ENCODE data around the gene FOSL2. TPM values are rescaled to one million over a fixed set of nuclear protein-coding genes. Genes with fewer than 3 reads are reported as not detected.
"Not testable (repeated sequence)": the region's sequence is repeated elsewhere in the genome, so short reads cannot be mapped to it uniquely, and the experiment has no call there.

FOSL2 gene
- total RNA-seq, 2 donors from 2014 or later, result 54.0 to 116 TPM

DNA sequence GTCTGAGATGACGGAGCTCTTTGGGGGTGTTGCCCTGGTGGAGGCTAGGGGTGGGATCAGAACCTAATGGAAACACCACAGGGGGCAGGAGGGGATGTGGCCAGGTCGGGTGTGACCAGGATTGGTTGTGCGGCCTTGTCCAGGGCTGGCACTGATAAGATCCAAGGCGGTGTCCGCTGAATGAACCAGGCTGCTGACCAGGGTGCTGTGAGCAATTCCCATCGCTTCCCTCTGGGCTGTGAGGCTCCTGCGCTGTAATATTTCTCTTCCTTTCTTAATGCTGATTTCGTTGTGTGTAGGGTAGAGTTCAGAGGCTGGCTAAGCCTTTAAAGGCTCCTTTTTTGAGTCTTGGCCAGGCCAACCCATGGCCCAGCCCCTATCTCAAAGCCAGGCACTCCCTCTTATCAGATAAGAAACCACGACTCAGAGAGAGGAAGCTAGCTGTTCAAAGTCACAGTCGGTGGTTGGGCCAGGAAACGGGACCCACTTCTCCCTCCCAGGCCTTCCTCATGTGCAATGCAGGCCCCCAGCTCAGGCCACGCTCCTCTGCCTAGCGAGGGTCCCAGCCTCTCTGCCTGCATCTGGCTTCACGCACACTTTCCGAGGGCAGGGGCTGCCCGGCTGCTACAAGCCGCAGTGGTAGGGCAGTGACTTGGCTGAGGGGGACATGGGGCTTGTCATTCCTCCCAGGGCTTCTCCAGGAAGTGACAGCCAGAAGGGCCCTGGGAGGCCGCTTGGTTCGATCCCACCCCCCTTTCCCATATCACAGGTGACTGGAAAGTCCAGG is 26.0 kb upstream of the FOSL2 start:
- no peaks in the 10 kb centered on the region for H3K9me3 ChIP-seq
- H3K4me1 ChIP-seq, result peaks cover 0 to 15% of the 10 kb centered on the region in 2 donors
- no peak for TF ChIP-seq CTCF (IDR thresholded peaks at IDR 0.05)
- no peak for DNase-seq (ENCODE audit: low spot score)
- H3K4me3 ChIP-seq, result no peak overlapping the region
- H3K27ac ChIP-seq, result no peak overlapping the region
- no peaks in the 10 kb centered on the region for H3K36me3 ChIP-seq
- H3K27me3 ChIP-seq, result no peaks in the 10 kb centered on the region

GRCh38 chr2:28367667-28368356 is 24.8 kb upstream of the FOSL2 start:
- H3K36me3 ChIP-seq, result no peaks in the 10 kb centered on the region
- H3K27me3 ChIP-seq, result no peaks in the 10 kb centered on the region
- no peaks in the 10 kb centered on the region for H3K9me3 ChIP-seq
- no peak overlapping the region for H3K27ac ChIP-seq
- H3K4me1 ChIP-seq, result peaks cover 0 to 15% of the 10 kb centered on the region in 2 donors
- TF ChIP-seq CTCF (IDR thresholded peaks at IDR 0.05), result no peak
- no peak overlapping the region for H3K4me3 ChIP-seq
- DNase-seq (ENCODE audit: low spot score), result no peak

DNA sequence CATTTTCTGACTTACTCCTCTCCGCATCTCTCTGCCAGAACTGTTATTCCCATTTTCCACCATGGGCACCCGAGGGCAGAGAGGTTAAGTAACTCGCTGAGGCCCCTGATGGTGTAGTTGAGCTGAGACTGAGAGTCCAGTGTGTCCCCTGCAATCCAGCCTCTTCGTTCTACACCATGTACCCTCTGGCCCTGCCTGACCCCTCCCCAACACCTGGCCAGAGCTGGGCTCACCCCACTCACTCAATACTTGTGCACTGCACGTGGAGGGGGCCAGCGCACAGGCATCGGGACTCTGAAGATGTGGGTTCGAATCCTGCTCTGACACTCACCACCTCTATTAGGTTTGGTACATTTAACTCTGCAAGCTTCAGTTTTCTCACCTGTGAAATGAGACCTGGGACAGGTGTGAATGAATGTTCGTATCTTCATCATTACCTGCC is 24.3 kb upstream of the FOSL2 start:
- Histone ChIP-seq H3K9me3 (no peaks in the 10 kb centered on the region), H3K36me3 (no peaks in the 10 kb centered on the region), H3K27ac (no peak overlapping the region), H3K4me1 (peaks cover 0 to 15% of the 10 kb centered on the region in 2 donors), H3K4me3 (no peak overlapping the region), H3K27me3 (no peaks in the 10 kb centered on the region)
- TF ChIP-seq CTCF (IDR thresholded peaks at IDR 0.05), result no peak
- no peak for DNase-seq (ENCODE audit: low spot score)

DNA sequence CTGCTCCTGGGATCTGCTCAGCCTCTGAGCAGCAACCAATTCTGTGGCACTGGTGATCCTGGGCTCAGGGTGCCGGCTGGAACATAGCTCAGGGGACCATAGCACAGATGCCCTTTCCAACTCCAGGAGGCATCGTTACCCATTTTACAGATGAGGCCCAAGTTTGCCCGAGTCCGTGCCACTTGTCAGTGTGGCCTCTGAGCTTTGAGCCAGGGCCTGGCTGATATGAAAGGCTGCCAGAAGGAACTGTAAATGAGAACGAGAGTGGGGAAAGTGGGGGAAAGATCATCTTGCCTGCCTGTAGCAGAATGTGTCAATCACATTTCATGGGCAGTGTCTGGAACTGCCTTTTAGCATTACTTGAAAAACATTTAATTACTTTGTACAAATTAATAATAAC is 23.3 kb upstream of the FOSL2 start:
- H3K4me3 ChIP-seq, result no peak overlapping the region
- no peaks in the 10 kb centered on the region for H3K36me3 ChIP-seq
- TF ChIP-seq CTCF (IDR thresholded peaks at IDR 0.05), result no peak
- H3K4me1 ChIP-seq, result peaks cover 0 to 15% of the 10 kb centered on the region in 2 donors
- no peak overlapping the region for H3K27ac ChIP-seq
- no peaks in the 10 kb centered on the region for H3K9me3 ChIP-seq
- H3K27me3 ChIP-seq, result no peaks in the 10 kb centered on the region
- no peak for DNase-seq (ENCODE audit: low spot score)

DNA sequence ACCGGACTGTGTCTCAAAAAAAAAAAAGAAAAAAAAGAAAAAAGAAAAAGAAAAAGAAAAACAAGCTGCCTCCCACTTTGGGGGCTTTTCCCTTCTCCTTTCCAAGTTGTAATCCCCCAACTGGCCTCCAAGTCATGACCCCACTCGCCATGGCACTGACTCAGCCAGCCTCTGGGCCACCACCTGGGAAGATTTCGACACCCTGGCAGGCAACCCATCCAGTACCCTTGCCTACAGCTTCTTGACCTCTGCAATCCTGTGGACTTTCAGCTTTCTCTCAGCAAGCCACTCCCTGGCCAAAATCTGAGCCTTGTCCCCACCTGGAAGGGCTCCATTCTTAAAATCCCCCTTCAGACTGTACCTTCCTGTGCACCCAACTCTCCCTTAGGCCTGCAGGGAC is 22.3 kb upstream of the FOSL2 start:
- no peak for DNase-seq (ENCODE audit: low spot score)
- Histone ChIP-seq H3K4me1 (peaks cover 0 to 15% of the 10 kb centered on the region in 2 donors), H3K4me3 (no peak overlapping the region), H3K9me3 (no peaks in the 10 kb centered on the region), H3K27ac (no peak overlapping the region), H3K27me3 (no peaks in the 10 kb centered on the region), H3K36me3 (no peaks in the 10 kb centered on the region)
- TF ChIP-seq CTCF (IDR thresholded peaks at IDR 0.05), result no peak

DNA sequence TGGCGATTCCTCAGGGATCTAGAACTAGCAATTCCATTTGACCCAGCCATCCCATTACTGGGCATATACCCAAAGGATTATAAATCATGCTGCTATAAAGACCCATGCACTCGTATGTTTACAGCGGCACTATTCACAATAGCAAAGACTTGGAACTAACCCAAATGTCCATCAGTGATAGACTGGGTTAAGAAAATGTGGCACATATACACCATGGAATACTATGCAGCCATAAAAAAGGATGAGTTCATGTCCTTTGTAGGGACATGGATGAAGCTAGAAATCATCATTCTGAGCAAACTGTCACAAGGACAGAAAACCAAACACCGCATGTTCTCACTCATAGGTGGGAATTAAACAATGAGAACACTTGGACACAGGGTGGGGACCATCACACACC is 20.9 kb upstream of the FOSL2 start:
- H3K9me3 ChIP-seq; H3K27ac ChIP-seq; H3K4me1 ChIP-seq; H3K4me3 ChIP-seq; DNase-seq (ENCODE audit: low spot score); H3K27me3 ChIP-seq; H3K36me3 ChIP-seq: not testable (repeated sequence)

All from right atrium auricular region (tissue), 2 donors.